HTR-8/SVneo (cell line): ENCODE results near the gene BRAF.
"Not testable (repeated sequence)": the region's sequence is repeated elsewhere in the genome, so short reads cannot be mapped to it uniquely, and the experiment has no call there.

Source experiments
- DNase-seq: peaks from one replicate; pipeline ENCODE4 v3.0.0; 2011; ENCODE audit warnings: low spot score, mixed read lengths; ENCODE audit not compliant: insufficient read length
- FAIRE-seq: peaks from 2 replicates; lab custom pipeline; 2011; peaks lifted over from hg19 to GRCh38; lab: Jason Lieb, UNC

BRAF gene

DNA sequence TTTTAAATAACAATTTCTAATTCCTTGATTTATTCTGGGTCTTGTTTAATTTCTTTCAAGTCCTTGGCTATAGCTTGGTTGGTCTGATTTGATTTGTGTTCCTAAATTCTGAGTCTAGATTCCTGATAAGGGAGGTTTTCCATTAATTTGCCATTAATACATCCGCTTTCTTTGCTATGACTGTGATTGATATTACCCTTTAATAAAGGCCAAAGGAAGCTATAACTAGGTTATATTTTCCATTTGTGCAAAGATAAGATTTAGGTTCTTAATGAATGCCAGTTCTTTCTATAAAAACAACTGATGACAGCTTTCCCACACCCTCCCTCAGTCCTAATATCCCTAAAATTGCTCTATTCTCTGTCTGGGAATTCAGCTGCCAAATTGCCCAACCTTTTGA lies 200.0 kb downstream of the BRAF start:
- FAIRE-seq (no peak), DNase-seq (no peak)

DNA sequence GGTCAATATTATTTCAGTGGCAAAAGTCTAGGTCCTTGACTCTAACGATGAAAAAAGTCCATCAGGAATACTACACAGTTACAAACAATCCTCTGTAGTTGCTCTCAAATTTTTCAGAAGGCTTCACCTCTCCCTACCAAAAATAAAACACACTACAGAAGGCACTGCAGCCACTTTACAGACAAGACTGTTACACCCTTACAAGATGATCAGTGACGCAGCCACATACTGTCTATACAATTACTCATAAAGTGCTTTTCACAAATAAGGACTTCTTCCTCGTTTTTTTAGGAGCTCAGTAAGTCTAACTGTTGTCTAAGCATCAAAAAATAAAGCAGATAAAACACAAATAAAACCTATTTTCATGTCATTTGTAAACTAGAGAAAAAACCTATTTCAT lies 201.2 kb downstream of the BRAF start:
- no peak for DNase-seq
- FAIRE-seq = no peak

DNA sequence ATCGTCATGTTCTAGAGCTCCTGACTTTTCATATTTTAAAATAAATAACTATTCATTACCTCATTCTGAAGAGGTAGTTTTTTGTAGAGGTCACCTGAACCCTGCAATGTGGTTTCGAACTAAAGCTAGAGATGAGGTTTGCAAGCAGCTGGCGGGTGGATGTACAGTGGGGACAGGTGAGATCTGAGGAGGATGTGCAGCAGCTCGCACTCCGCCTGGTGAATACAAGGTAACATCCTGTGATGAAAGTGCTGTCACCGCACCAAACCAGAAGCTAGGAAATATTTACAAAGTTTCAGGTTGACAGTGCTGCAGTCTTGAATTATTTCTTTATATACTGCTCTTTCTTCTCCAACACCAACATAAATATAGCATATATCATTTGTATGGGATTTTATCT lies 201.7 kb downstream of the BRAF start:
- DNase-seq (no peak), FAIRE-seq (no peak)

DNA sequence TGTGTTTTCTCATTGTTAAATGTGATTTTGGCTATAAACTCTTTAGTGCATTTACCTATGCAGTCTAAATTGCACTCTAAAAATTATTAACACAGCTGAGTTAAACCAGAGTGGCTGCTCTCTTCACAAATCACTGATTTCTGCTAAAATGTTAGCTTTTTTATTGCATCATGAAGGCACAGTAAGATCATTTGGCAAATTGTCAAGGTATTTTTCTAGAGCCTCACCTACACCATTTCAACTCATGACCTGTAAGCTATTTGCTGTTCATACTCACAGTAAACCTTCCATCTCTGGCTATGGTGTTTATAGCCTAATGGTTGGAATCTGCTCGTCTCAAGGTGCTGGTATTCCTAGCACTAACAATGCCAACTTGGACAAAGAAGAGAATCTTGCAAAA lies 202.5 kb downstream of the BRAF start:
- FAIRE-seq (no peak), DNase-seq (no peak)

- DNase-seq = no peak
Observed at GRCh38 chr7:140719721-140720120, 205.0 kb downstream of the BRAF start.

DNA sequence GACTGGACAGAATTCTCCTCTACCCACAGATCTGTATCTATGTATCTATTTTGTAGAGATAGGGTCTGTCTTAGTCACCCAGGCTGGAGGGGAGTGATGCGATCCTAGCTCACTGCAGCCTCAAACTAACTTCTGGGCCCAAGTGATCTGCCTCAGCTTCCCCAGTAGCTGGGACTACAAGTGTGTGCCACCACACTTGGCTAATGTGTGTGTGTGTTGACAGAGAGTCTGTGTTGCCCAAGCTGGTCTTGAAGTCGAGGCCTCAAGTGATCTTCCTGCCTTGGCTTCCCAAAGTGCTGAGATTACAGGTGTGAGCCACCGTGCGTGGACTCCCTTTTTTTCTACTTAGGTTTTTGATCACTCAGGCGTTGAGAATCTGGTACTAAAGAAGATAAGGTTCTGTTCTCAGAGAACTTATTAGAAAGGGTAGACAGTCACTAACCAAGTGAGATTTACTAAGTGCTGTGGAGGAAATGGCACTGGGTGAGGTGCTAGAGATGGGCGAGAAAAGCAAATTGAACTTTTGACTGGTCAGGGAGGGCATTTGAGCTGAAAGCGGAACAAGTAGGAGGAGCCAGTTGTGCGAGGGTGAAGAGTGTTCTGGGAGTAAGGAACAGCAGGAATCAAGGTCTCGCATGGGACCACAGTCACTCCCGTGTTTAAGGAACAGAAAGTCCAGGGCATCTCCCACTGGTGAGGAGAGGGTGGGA lies 210.2 kb downstream of the BRAF start:
- no peak for DNase-seq
- no peak for FAIRE-seq

More at GRCh38 chr7:140719721-140720120, 205.0 kb downstream of the BRAF start:
- no peak for FAIRE-seq

- not testable (repeated sequence) for FAIRE-seq, DNase-seq
Observed at GRCh38 chr7:140712392-140712791, 212.3 kb downstream of the BRAF start.

DNA sequence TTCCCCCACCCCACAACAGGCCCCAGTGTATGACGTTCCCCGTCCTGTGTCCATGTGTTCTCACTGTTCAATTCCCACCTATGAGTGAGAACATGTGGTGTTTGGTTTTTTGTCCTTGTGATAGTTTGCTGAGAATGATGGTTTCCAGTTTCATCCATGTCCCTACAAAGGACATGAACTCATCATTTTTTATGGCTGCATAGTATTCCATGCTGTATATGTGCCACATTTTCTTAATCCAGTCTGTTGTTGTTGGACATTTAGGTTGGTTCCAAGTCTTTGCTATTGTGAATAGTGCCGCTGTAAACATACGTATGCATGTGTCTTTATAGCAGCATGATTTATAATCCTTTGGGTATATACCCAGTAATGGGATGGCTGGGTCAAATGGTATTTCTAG lies 216.0 kb downstream of the BRAF start:
- not testable (repeated sequence) for DNase-seq, FAIRE-seq

DNA sequence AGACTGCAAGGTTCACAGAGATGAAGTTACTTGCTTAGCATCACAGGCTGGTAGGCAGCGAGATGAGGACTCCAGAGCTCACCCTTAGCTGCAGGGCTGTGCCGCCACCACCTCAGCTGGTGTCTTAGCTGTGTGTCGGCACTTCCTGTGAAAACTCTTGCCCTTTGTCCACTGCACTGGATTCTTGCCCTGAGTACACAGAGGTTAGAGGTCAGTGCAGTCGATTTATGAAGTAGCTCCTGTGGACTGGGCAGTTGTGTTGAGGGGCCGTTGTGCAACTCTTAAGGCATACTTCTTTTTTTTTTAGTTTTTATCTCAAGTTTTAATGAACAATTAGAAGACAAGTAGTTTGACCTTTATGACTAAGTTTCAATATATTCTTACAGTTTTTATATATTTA lies 217.6 kb downstream of the BRAF start:
- FAIRE-seq (no peak), DNase-seq (no peak)

DNA sequence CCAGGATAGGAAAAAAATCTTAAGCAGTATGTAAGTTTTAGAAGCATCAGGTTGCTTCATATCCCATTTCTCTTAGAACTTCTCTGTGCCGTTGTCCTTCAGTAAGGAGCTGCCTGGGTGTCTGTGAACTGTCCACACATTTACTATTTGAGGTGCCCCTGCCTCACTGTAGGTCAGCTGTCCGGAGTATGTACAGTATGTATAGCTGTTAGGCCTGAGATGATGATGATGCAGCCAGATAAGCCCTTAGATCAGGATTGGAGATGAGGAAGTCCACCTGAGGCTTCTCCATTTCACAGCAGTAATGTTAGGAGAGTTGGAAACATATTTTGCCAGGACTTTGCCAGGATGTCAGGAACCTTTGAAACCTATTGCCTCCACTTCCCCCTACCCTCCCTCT lies 220.5 kb downstream of the BRAF start:
- FAIRE-seq (no peak), DNase-seq (no peak)

DNA sequence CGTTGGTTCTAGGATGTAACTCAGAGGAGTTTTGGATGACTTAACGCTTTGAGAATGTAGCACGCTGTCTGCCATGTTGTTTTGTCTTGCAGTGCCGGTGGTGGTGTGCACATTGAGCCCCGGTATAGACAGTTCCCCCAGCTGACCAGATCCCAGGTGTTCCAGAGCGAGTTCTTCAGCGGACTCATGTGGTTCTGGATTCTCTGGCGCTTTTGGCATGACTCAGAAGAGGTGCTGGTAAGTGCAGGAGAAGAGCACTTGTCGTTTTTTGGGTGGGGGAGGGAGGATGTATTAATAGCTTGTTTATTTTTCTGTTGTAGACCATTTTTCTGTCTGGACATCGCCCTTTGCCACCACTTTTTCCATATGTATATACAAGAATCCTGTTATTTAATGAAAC lies 222.0 kb downstream of the BRAF start:
- DNase-seq (no peak), FAIRE-seq (no peak)

DNA sequence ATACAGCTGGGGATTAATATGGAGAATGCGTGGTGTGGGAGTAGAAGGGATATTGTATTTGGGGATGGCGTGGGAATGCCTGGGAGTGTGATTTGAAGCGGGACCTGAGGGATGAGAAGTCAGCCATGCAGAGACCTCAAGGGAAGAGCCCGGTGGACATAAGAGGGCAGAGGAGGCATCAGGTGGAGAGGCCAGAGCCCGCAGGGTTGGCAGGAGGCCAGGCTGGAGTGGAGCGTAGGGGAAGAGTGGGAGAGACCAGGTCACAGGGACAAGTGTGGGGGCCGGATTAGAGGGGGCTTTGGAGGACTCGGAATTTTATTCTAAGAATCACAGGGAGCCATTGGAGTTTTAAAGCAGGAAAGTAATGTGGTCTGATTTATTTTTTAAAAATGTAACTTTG lies 226.3 kb downstream of the BRAF start:
- DNase-seq (no peak), FAIRE-seq (no peak)

GRCh38 chr7:140697447-140698143 lies 227.1 kb downstream of the BRAF start:
- FAIRE-seq = no peak

DNA sequence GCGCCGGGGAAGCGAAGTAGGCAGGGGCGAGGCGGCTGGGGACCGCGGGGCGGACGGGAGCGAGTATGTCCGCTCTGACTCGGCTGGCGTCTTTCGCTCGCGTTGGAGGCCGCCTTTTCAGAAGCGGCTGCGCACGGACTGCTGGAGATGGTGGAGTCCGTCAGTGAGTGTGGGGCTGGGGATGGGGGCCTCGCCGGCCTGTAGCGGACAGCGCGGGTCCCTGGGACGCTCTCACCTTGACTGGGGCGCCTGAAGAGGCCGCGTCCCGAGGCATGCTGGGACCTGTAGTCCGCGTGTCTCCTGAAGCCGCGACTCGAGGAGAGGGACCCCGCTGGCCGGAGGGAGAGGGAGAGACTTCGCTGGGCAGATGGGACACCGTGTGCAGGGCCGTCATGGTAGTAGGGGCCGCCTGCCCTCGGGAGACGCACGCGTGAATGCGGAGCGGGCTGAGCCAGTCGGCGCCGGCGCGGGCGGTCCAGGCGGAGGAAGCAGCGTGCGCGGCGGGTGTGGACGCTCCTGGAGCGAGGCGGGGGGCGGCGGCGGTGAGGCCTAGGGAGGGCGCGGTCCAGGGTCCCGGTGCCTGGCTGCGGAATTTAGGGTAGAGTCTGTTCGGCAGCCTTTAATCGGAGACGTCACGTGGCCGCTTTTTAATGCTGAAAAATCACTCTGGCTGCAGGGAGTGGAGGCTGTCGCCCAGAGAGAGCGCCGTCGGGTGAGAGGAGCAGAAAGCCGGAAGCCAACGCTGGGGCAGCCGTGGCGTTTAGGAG lies 227.9 kb downstream of the BRAF start, which contains the start of gene NDUFB2:
Gene NDUFB2 (plus strand): TSS at position 29 of the 767 bp plus-strand sequence. CDS start 37 bp downstream, at position 66.
- DNase-seq (peak; percentile 72), FAIRE-seq (no peak)

More at GRCh38 chr7:140697447-140698143, 227.1 kb downstream of the BRAF start:
- no peak for DNase-seq

GRCh38 chr7:140696024-140696679 lies 228.6 kb downstream of the BRAF start:
- DNase-seq (peak; percentile 90), FAIRE-seq (peak; percentile 63)

- no peak for FAIRE-seq
- DNase-seq = no peak
Observed at GRCh38 chr7:140695381-140695780, 229.3 kb downstream of the BRAF start.

DNA sequence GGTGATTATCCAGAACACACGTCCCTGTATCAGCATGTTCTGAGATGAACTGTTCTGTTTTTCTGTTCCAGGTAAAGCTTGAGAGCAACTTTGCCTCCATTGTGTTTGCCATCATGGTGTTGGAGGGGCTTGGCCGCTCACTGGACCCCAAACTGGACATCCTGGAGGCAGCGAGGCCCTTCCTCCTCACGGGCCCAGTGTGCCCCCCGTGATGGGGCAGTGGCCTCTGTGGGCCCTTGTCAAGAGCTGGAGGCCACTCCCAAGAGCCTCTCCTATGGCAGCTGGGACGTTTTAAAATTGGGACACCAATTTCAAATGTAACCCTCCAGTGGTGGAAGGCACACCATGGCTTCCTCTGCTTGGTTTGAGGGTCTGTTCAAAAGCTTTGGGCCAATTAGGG lies 230.1 kb downstream of the BRAF start:
- no peak for DNase-seq
- no peak for FAIRE-seq

DNA sequence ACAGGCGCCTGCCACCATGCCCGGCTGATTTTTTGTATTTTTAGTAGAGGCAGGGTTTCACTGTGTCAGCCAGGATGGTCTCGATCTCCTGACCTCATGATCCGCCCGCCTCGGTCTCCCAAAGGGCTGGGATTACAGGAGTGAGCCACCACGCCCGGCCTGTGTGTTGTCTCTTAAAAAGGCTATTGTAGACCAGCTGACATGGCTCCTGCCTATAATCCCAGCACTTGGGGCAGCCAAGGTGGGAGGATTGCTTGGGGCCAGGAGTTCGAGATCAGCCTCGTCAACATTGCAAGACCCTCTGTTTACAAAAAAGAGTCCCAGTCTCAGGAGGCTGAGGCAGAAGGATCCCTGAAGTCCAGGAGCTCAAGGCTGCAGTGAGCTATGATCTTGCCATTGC lies 230.9 kb downstream of the BRAF start:
- FAIRE-seq, DNase-seq: not testable (repeated sequence)

- no peak for DNase-seq
- no peak for FAIRE-seq
Observed at GRCh38 chr7:140691376-140692045, 233.2 kb downstream of the BRAF start.
